GM23338 (cell line): ENCODE data around the gene TPO. TPM values are rescaled to one million over a fixed set of nuclear protein-coding genes. Genes with fewer than 3 reads are reported as not detected.

ENCODE experiments used
- ATAC-seq: fragments of 200-7000 bp; cut with Tn5 transposase; 3 replicates; pipeline ENCODE4 v1.9.1; 2020
- DNase-seq: peaks from one replicate; pipeline ENCODE4 v3.0.0-alpha.2; 2015; ENCODE audit warnings: low spot score
- H2AFZ ChIP-seq: fragments of 200-600 bp; sonication (generic); 2 replicates; pipeline ENCODE4 v1.8.0; 2016; ENCODE audit warnings: antibody characterized with exemption, mild to moderate bottlenecking, moderate library complexity
- H3F3A ChIP-seq: fragments of 200-600 bp; sonication (generic); replicated peaks from 2 replicates; pipeline ENCODE4 v1.8.0; 2017; ENCODE audit warnings: antibody characterized with exemption, mixed run types, low read depth
- H3K27ac ChIP-seq: fragments of 200-600 bp; sonication (generic); 2 replicates; pipeline ENCODE4 v1.6.1; 2016; ENCODE audit warnings: low read depth
- H3K27me3 ChIP-seq: fragments of 200-600 bp; sonication (generic); 2 replicates; pipeline ENCODE4 v1.8.0; 2016; ENCODE audit warnings: mild to moderate bottlenecking, mixed run types, moderate library complexity; ENCODE audit not compliant: insufficient read depth
- H3K36me3 ChIP-seq: fragments of 200-600 bp; sonication (generic); 2 replicates; pipeline ENCODE4 v1.8.0; 2016; ENCODE audit warnings: mild to moderate bottlenecking; ENCODE audit not compliant: insufficient read depth
- H3K4me1 ChIP-seq: fragments of 200-600 bp; sonication (generic); 2 replicates; pipeline ENCODE4 v1.8.0; 2016; ENCODE audit warnings: mild to moderate bottlenecking, moderate library complexity; ENCODE audit not compliant: insufficient read depth
- H3K4me2 ChIP-seq: fragments of 200-600 bp; sonication (generic); 2 replicates; pipeline ENCODE4 v1.7.1; 2017; ENCODE audit warnings: mixed run types
- H3K4me3 ChIP-seq: fragments of 200-600 bp; sonication (generic); 2 replicates; pipeline ENCODE4 v1.6.1; 2016; ENCODE audit warnings: mixed run types
- H3K79me2 ChIP-seq: fragments of 200-600 bp; sonication (generic); replicated peaks from 2 replicates; pipeline ENCODE4 v1.8.0; 2017; ENCODE audit warnings: mild to moderate bottlenecking; ENCODE audit not compliant: insufficient read depth
- H3K9me2 ChIP-seq: fragments of 200-600 bp; sonication (generic); 2 replicates; pipeline ENCODE4 v1.8.0; 2017; ENCODE audit not compliant: insufficient read depth
- H4K20me1 ChIP-seq: fragments of 200-600 bp; sonication (generic); replicated peaks from 2 replicates; pipeline ENCODE4 v1.8.0; 2017; ENCODE audit warnings: mild to moderate bottlenecking; ENCODE audit not compliant: insufficient read depth
- H3K27ac Mint-ChIP-seq: 2 replicates; pipeline ENCODE4 v1.8.0; 2020; ENCODE audit warnings: inconsistent platforms, mild to moderate bottlenecking, moderate library complexity, mixed read lengths
- H3K27me3 Mint-ChIP-seq: 3 replicates; pipeline ENCODE4 v1.8.0; 2022; ENCODE audit warnings: low read depth, mild to moderate bottlenecking, moderate library complexity, mixed read lengths, inconsistent platforms; ENCODE audit not compliant: insufficient read depth, poor library complexity
- H3K36me3 Mint-ChIP-seq: 3 replicates; pipeline ENCODE4 v1.8.0; 2021; ENCODE audit warnings: low read depth, mild to moderate bottlenecking, inconsistent platforms, moderate library complexity, mixed read lengths
- H3K4me1 Mint-ChIP-seq: 3 replicates; pipeline ENCODE4 v1.8.0; 2020; ENCODE audit warnings: mild to moderate bottlenecking, inconsistent platforms, mixed read lengths
- H3K4me3 Mint-ChIP-seq: 3 replicates; pipeline ENCODE4 v1.8.0; 2021; ENCODE audit warnings: moderate library complexity, mild to moderate bottlenecking, inconsistent platforms, mixed read lengths
- H3K9me3 Mint-ChIP-seq: 3 replicates; pipeline ENCODE4 v1.8.0; 2020; ENCODE audit warnings: moderate library complexity, mild to moderate bottlenecking, inconsistent platforms, mixed read lengths
- CREB1 ChIP-seq: fragments of 250-450 bp; sonication (Bioruptor Pico); IDR thresholded peaks from 2 replicates; pipeline ENCODE4 v1.5.0; 2020; ENCODE audit warnings: low read depth, mild to moderate bottlenecking, moderate library complexity
- EZH2 ChIP-seq: fragments of 200-600 bp; sonication (generic); IDR thresholded peaks from one replicate; pipeline ENCODE4 v1.8.0; 2017; ENCODE audit warnings: antibody characterized with exemption, mild to moderate bottlenecking, low read depth; ENCODE audit not compliant: unreplicated experiment
- JUNB ChIP-seq: IDR thresholded peaks from one replicate; pipeline ENCODE4 v1.6.1; 2016; ENCODE audit warnings: antibody characterized with exemption; ENCODE audit not compliant: unreplicated experiment
- NANOG ChIP-seq: IDR thresholded peaks from 2 replicates; pipeline ENCODE4 v1.6.1; 2016; ENCODE audit warnings: antibody characterized with exemption, borderline replicate concordance
- POLR2AphosphoS5 ChIP-seq: IDR thresholded peaks from 2 replicates; pipeline ENCODE4 v1.6.1; 2016; ENCODE audit warnings: antibody characterized with exemption, low read depth
- STAT1 ChIP-seq: IDR thresholded peaks from one replicate; pipeline ENCODE4 v1.6.1; 2016; ENCODE audit warnings: antibody characterized with exemption; ENCODE audit not compliant: unreplicated experiment
- ZNF114 ChIP-seq: fragments of 250-450 bp; sonication (Bioruptor Pico); IDR thresholded peaks from 2 replicates; pipeline ENCODE4 v1.5.0; 2020; ENCODE audit warnings: mild to moderate bottlenecking, moderate library complexity
- ZNF331 ChIP-seq: fragments of 250-450 bp; sonication (Bioruptor Pico); IDR thresholded peaks from 2 replicates; pipeline ENCODE4 v1.5.0; 2020; ENCODE audit warnings: low read depth, mild to moderate bottlenecking, moderate library complexity
- ZNF462 ChIP-seq: fragments of 250-450 bp; sonication (Bioruptor Pico); IDR thresholded peaks from 2 replicates; pipeline ENCODE4 v1.5.0; 2020; ENCODE audit warnings: mild to moderate bottlenecking, moderate library complexity
- polyA plus RNA-seq: library from polyadenylated mRNA; unstranded; fragments of >200 nt; fragmentation: Nextera tagmentation; extraction: Ambion mirVana; gene quantifications from 2 replicates; pipeline ENCODE4 v1.2.1, GENCODE V29; 2016
- total RNA-seq: library from RNA; depleted of rRNA; stranded (reverse); fragments of >200 nt; shearing (Covaris generic); gene quantifications from 2 replicates; pipeline ENCODE4 v1.2.3, GENCODE V29; 2014
- TF ChIP-seq, protein P1 (sequence below), 2 experiments: fragments of 200-600 bp in 1 of 2; sonication (generic) in 1 of 2; conservative IDR thresholded peaks; 2 replicates each; pipeline versions ENCODE4 v1.5.1 to v1.6.1; 2016 to 2017; ENCODE audit warnings: antibody characterized with exemption in 2 of 2, low read depth in 2 of 2, mild to moderate bottlenecking in 2 of 2, moderate library complexity in 1 of 2
- TF ChIP-seq, protein P2 (sequence below): IDR thresholded peaks from 2 replicates; pipeline ENCODE4 v1.6.1; 2016; ENCODE audit warnings: antibody characterized with exemption

The TPO gene
- total and polyA plus RNA-seq, 2 experiments from 2014 or later, result 0.74 TPM; not detected in 1

- H3K27ac Mint-ChIP-seq, result no peak overlapping the region
- H3K36me3 ChIP-seq, result no peaks in the 10 kb centered on the region
- no peaks in the 10 kb centered on the region for H3K9me2 ChIP-seq
These were observed 18.4 kb upstream of the TPO start for GRCh38 chr2:1394709-1395408.

DNA sequence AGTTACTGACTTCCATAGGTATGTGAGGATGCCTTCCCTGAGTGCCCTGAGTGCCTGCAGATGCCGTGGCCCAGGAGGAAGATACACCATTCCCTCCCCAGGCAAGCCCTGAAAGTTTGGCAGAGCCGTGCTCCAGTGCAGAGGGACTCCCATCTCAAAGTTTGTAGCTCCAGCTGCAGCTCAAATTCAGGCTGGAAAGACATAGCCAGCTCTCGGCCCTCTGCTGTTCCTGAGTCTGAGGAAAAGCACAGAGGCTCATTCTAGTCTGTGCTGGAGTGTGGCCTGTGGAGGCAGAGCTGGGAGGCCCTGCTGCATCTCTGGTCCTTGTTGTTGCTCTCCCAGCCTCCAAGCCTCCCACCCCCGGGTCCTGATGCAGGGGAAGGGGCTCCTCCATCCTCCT, 15.9 kb upstream of the TPO start:
- H3K27me3 ChIP-seq, result no peaks in the 10 kb centered on the region
- no peak overlapping the region for H3K27ac ChIP-seq
- H3K4me1 ChIP-seq, result no peaks in the 10 kb centered on the region
- H3K4me3 ChIP-seq, result no peak overlapping the region
- no peaks in the 10 kb centered on the region for H4K20me1 ChIP-seq
- Mint-ChIP-seq H3K9me3 (no peaks in the 10 kb centered on the region; the same call in 2 of the 3 replicates), H3K36me3 (no peaks in the 10 kb centered on the region), H3K4me3 (no peak overlapping the region), H3K4me1 (peaks cover 5% of the 10 kb centered on the region; the same call in 2 of the 3 replicates), H3K27me3 (peaks cover 8% of the 10 kb centered on the region), H3K27ac (no peak overlapping the region)
- H3K4me2 ChIP-seq, result no peak overlapping the region
- no peaks in the 10 kb centered on the region for H3K9me2 ChIP-seq
- no peak for ATAC-seq
- no peaks in the 10 kb centered on the region for H3F3A ChIP-seq
- no peak overlapping the region for H2AFZ ChIP-seq
- no peaks in the 10 kb centered on the region for H3K79me2 ChIP-seq
- no peak for DNase-seq
- H3K36me3 ChIP-seq, result no peaks in the 10 kb centered on the region
- TF ChIP-seq CREB1 (CRISPR knock-in tag), result no peak
- TF ChIP-seq ZNF462, result no peak
- TF ChIP-seq STAT1, result no peak
- TF ChIP-seq, protein P1, sequence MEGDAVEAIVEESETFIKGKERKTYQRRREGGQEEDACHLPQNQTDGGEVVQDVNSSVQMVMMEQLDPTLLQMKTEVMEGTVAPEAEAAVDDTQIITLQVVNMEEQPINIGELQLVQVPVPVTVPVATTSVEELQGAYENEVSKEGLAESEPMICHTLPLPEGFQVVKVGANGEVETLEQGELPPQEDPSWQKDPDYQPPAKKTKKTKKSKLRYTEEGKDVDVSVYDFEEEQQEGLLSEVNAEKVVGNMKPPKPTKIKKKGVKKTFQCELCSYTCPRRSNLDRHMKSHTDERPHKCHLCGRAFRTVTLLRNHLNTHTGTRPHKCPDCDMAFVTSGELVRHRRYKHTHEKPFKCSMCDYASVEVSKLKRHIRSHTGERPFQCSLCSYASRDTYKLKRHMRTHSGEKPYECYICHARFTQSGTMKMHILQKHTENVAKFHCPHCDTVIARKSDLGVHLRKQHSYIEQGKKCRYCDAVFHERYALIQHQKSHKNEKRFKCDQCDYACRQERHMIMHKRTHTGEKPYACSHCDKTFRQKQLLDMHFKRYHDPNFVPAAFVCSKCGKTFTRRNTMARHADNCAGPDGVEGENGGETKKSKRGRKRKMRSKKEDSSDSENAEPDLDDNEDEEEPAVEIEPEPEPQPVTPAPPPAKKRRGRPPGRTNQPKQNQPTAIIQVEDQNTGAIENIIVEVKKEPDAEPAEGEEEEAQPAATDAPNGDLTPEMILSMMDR (conservative IDR thresholded peaks at IDR 0.05; ENCODE audit: low read depth in 2 of 2), result no peak
- TF ChIP-seq, protein P2, sequence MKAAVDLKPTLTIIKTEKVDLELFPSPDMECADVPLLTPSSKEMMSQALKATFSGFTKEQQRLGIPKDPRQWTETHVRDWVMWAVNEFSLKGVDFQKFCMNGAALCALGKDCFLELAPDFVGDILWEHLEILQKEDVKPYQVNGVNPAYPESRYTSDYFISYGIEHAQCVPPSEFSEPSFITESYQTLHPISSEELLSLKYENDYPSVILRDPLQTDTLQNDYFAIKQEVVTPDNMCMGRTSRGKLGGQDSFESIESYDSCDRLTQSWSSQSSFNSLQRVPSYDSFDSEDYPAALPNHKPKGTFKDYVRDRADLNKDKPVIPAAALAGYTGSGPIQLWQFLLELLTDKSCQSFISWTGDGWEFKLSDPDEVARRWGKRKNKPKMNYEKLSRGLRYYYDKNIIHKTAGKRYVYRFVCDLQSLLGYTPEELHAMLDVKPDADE, result no peak
- no peak for TF ChIP-seq NANOG
- no peak for TF ChIP-seq EZH2
- TF ChIP-seq ZNF331 (CRISPR knock-in tag), result no peak
- TF ChIP-seq POLR2AphosphoS5, result no peak
- no peak for TF ChIP-seq ZNF114 (CRISPR knock-in tag)

More at GRCh38 chr2:1394709-1395408, 18.4 kb upstream of the TPO start:
- Mint-ChIP-seq H3K27me3 (peaks cover 5% of the 10 kb centered on the region), H3K36me3 (no peaks in the 10 kb centered on the region), H3K4me3 (no peak overlapping the region), H3K4me1 (peaks cover 5% of the 10 kb centered on the region; the same call in 2 of the 3 replicates), H3K9me3 (peaks cover 7% of the 10 kb centered on the region)
- Histone ChIP-seq H3K4me1 (no peaks in the 10 kb centered on the region), H4K20me1 (no peaks in the 10 kb centered on the region), H3K4me2 (no peak overlapping the region), H3K27me3 (no peaks in the 10 kb centered on the region), H2AFZ (no peak overlapping the region), H3K79me2 (no peaks in the 10 kb centered on the region), H3F3A (no peaks in the 10 kb centered on the region), H3K27ac (no peak overlapping the region), H3K4me3 (no peak overlapping the region)
- TF ChIP-seq JUNB (no peak), EZH2 (no peak)
- DNase-seq (no peak), ATAC-seq (no peak)
